Body of pancreas (tissue), 4 donors: Measurements from ENCODE around the gene RTN4IP1. TPM values are rescaled to one million over a fixed set of nuclear protein-coding genes. Genes with fewer than 3 reads are reported as not detected.

Source experiments
- ATAC-seq: fragments of 150-250 bp; one replicate; pipeline ENCODE4 v1.9.1; 2016
- DNase-seq, 4 donors: peaks; one replicate each; pipeline ENCODE4 v3.0.0-alpha.2; 2019
- H3K27ac ChIP-seq, 4 donors: fragments of 200-600 bp; sonication (generic); 1 replicate in 3 of 4; 2 replicates in 1 of 4; pipeline versions ENCODE4 v1.5.1 to v1.6.1; 2016 to 2019; ENCODE audit warnings: mild to moderate bottlenecking in 1 of 4, mixed read lengths in 1 of 4, moderate library complexity in 1 of 4
- H3K27me3 ChIP-seq, 2 donors: fragments of 200-600 bp; sonication (generic); one replicate each; pipeline ENCODE4 v1.6.0; 2016; ENCODE audit warnings: mild to moderate bottlenecking in 1 of 2
- H3K36me3 ChIP-seq, 2 donors: fragments of 200-600 bp; sonication (generic); replicated peaks in 1 of 2; 2 replicates each; pipeline ENCODE4 v1.5.1; 2016; ENCODE audit warnings: low read depth in 2 of 2; ENCODE audit not compliant: insufficient read depth in 1 of 2
- H3K4me1 ChIP-seq: fragments of 200-600 bp; sonication (generic); one replicate; pipeline ENCODE4 v1.6.0; 2016
- H3K4me3 ChIP-seq, 2 donors: fragments of 200-600 bp; sonication (generic); 1 replicate in 1 of 2; 2 replicates in 1 of 2; pipeline ENCODE4 v1.5.1; 2016 to 2019
- H3K9me3 ChIP-seq, 3 donors: fragments of 200-600 bp; sonication (generic); 1 replicate in 2 of 3; 2 replicates in 1 of 3; pipeline ENCODE4 v1.5.1; 2016
- CTCF ChIP-seq, 7 experiments: fragments of 450-650 bp in 4 of 7; fragments of 200-600 bp in 3 of 7; sonication (generic) in 3 of 7; IDR thresholded peaks; one replicate each; pipeline ENCODE4 v1.5.1; 2016 to 2019; ENCODE audit warnings: antibody characterized with exemption in 7 of 7
- POLR2A ChIP-seq, 3 donors: fragments of 450-650 bp; IDR thresholded peaks; one replicate each; pipeline ENCODE4 v1.6.1; 2016; ENCODE audit warnings: antibody characterized with exemption in 3 of 3, mild to moderate bottlenecking in 2 of 3
- WGBS, 2 donors: methylation state at CpG; one replicate each; pipeline ENCODE4 v1.1.5; 2017; 5-methylcytosine and 5-hydroxymethylcytosine counted together
- intact Hi-C: fragments of 100-400 bp; cut with DNase I; formaldehyde crosslinking; loops from one replicate; pipeline ENCODE4 v1.15.1; 2023
- total RNA-seq, 2 donors: library from RNA; depleted of rRNA; stranded (reverse); fragments of >200 nt; gene quantifications; one replicate each; pipeline ENCODE4 v1.1.0, GENCODE V29; 2016

The RTN4IP1 gene
- total RNA-seq, 2 donors from 2014 or later, result 3.6 to 4.0 TPM

DNA sequence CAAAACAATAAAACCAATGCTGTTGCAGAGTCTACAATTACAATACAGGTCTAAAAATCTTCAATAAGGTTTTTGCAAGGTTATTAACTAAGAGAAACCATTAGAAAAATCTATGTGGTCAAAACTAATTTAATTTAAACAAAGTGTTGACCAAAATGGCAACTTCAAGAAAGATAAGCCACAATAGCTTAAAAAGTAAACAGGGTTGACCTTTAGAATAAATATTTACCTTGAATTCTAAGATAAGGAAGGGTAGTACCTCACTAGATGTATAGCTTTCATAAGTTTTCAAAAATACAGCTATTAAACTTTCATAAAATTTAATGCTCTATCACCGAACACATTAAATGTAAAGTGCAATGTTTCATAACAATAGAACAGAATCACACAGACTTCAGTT, 11.4 kb downstream of the RTN4IP1 start:
- intact Hi-C loops, result no loop called here
- H3K36me3 ChIP-seq, result no peaks in the 10 kb centered on the region
- H3K27me3 ChIP-seq, result no peaks in the 10 kb centered on the region
- ATAC-seq (no peak), DNase-seq (no peak)
- no peak overlapping the region for H3K4me3 ChIP-seq
- no peaks in the 10 kb centered on the region for H3K9me3 ChIP-seq
- WGBS, 2 donors, result 97% methylated on average over 1 of the region's 1 CpG
- H3K4me1 ChIP-seq, result no peaks in the 10 kb centered on the region
- H3K27ac ChIP-seq, result no peak overlapping the region
- TF ChIP-seq CTCF (IDR thresholded peaks at IDR 0.05), result no peak
- no peak for TF ChIP-seq POLR2A (IDR thresholded peaks at IDR 0.05)

GRCh38 chr6:106617302-106617701, 12.0 kb downstream of the RTN4IP1 start:
- TF ChIP-seq POLR2A (IDR thresholded peaks at IDR 0.05) (no peak), CTCF (IDR thresholded peaks at IDR 0.05) (no peak)
- H3K4me3 ChIP-seq, result no peak overlapping the region
- no peaks in the 10 kb centered on the region for H3K9me3 ChIP-seq
- DNase-seq (no peak), ATAC-seq (no peak)
- no peaks in the 10 kb centered on the region for H3K27me3 ChIP-seq
- intact Hi-C loops, result no loop called here
- no peaks in the 10 kb centered on the region for H3K4me1 ChIP-seq
- H3K36me3 ChIP-seq, result no peaks in the 10 kb centered on the region
- no peak overlapping the region for H3K27ac ChIP-seq

- ATAC-seq, result no peak
- Histone ChIP-seq H3K27ac (no peak overlapping the region), H3K27me3 (no peaks in the 10 kb centered on the region), H3K36me3 (no peaks in the 10 kb centered on the region), H3K4me3 (no peak overlapping the region), H3K9me3 (no peaks in the 10 kb centered on the region), H3K4me1 (no peaks in the 10 kb centered on the region)
- 81 to 93% methylated on average over 3 of the region's 3 CpGs for WGBS, 2 donors
- no peak for DNase-seq
- intact Hi-C loops, result no loop called here
- TF ChIP-seq CTCF (IDR thresholded peaks at IDR 0.05) (no peak), POLR2A (IDR thresholded peaks at IDR 0.05) (no peak)
Measured at GRCh38 chr6:106614592-106615257, 14.6 kb downstream of the RTN4IP1 start.

DNA sequence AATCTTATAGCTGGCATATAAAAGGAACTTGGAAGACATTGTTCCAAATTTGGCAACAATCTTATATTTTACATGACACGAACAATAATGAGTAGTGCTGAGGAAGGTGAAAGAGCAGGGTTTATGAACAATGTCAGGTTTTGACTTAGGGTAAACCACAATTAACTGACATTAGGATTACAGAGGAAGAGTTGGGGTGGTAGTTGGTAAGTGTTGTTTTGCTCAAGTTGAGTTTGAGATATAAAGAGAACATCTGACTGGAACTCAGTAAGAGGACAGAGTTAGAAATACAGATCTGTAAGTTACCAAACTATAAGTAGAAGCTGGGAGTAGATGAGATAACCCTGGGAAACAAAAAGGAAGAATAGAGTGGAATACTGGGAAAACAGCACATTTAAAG, 15.1 kb downstream of the RTN4IP1 start:
- TF ChIP-seq POLR2A (IDR thresholded peaks at IDR 0.05) (no peak), CTCF (IDR thresholded peaks at IDR 0.05) (no peak)
- WGBS, 2 donors, result 56 to 81% methylated on average over 1 of the region's 1 CpG
- intact Hi-C loops, result no loop called here
- no peak for ATAC-seq
- Histone ChIP-seq H3K4me3 (no peak overlapping the region), H3K36me3 (no peaks in the 10 kb centered on the region), H3K4me1 (no peaks in the 10 kb centered on the region), H3K9me3 (no peaks in the 10 kb centered on the region), H3K27me3 (no peaks in the 10 kb centered on the region), H3K27ac (no peak overlapping the region)
- DNase-seq, result no peak

- Histone ChIP-seq H3K4me3 (no peak overlapping the region), H3K36me3 (no peaks in the 10 kb centered on the region), H3K27ac (no peak overlapping the region), H3K27me3 (no peaks in the 10 kb centered on the region), H3K9me3 (no peaks in the 10 kb centered on the region), H3K4me1 (no peaks in the 10 kb centered on the region)
- no peak for ATAC-seq
- intact Hi-C loops, result no loop called here
- TF ChIP-seq CTCF (IDR thresholded peaks at IDR 0.05) (no peak), POLR2A (IDR thresholded peaks at IDR 0.05) (no peak)
- WGBS, 2 donors, result 97 to 100% methylated on average over 1 of the region's 1 CpG
- DNase-seq, result no peak
Measured at GRCh38 chr6:106613590-106613989, 15.7 kb downstream of the RTN4IP1 start.
